HS-27A (cell line): ENCODE measurements around the gene PTPN14.
"Not testable (repeated sequence)": the region's sequence is repeated elsewhere in the genome, so short reads cannot be mapped to it uniquely, and the experiment has no call there.

Experiments
- DNase-seq: peaks from one replicate; pipeline ENCODE4 v3.0.0-alpha.2; 2012; ENCODE audit warnings: low read depth, missing footprints

The PTPN14 gene

GRCh38 chr1:214541206-214541605, 10.2 kb downstream of the PTPN14 start:
- no peak for DNase-seq

GRCh38 chr1:214540324-214540723, 11.1 kb downstream of the PTPN14 start:
- no peak for DNase-seq

- no peak for DNase-seq
Measured at GRCh38 chr1:214538496-214538895, 12.9 kb downstream of the PTPN14 start.

- no peak for DNase-seq
Measured at GRCh38 chr1:214537872-214538473, 13.4 kb downstream of the PTPN14 start.

- DNase-seq, result no peak
Measured at GRCh38 chr1:214537219-214537618, 14.2 kb downstream of the PTPN14 start.

- DNase-seq, result no peak
Measured at GRCh38 chr1:214532070-214532469, 19.3 kb downstream of the PTPN14 start.

- no peak for DNase-seq
Measured at GRCh38 chr1:214525535-214526019, 25.8 kb downstream of the PTPN14 start.

GRCh38 chr1:214524824-214525223, 26.6 kb downstream of the PTPN14 start:
- no peak for DNase-seq

GRCh38 chr1:214523124-214523824, 28.1 kb downstream of the PTPN14 start:
- DNase-seq, result no peak

GRCh38 chr1:214521458-214521857, 29.9 kb downstream of the PTPN14 start:
- DNase-seq, result not testable (repeated sequence)

GRCh38 chr1:214520544-214521165, 30.7 kb downstream of the PTPN14 start:
- no peak for DNase-seq

GRCh38 chr1:214518361-214518760, 33.0 kb downstream of the PTPN14 start:
- no peak for DNase-seq

GRCh38 chr1:214516434-214517326, 34.7 kb downstream of the PTPN14 start:
- DNase-seq, result no peak

- DNase-seq, result no peak
Measured at GRCh38 chr1:214515544-214516433, 35.6 kb downstream of the PTPN14 start.

- no peak for DNase-seq
Measured at GRCh38 chr1:214514819-214515383, 36.5 kb downstream of the PTPN14 start.

GRCh38 chr1:214514032-214514818, 37.2 kb downstream of the PTPN14 start:
- DNase-seq, result no peak

GRCh38 chr1:214513394-214513793, 38.0 kb downstream of the PTPN14 start:
- DNase-seq, result no peak

- no peak for DNase-seq
Measured at GRCh38 chr1:214511639-214511998, 39.8 kb downstream of the PTPN14 start.

GRCh38 chr1:214510914-214511638, 40.3 kb downstream of the PTPN14 start:
- no peak for DNase-seq
